Measurements from ENCODE around the gene CREBBP.

CREBBP gene

DNA sequence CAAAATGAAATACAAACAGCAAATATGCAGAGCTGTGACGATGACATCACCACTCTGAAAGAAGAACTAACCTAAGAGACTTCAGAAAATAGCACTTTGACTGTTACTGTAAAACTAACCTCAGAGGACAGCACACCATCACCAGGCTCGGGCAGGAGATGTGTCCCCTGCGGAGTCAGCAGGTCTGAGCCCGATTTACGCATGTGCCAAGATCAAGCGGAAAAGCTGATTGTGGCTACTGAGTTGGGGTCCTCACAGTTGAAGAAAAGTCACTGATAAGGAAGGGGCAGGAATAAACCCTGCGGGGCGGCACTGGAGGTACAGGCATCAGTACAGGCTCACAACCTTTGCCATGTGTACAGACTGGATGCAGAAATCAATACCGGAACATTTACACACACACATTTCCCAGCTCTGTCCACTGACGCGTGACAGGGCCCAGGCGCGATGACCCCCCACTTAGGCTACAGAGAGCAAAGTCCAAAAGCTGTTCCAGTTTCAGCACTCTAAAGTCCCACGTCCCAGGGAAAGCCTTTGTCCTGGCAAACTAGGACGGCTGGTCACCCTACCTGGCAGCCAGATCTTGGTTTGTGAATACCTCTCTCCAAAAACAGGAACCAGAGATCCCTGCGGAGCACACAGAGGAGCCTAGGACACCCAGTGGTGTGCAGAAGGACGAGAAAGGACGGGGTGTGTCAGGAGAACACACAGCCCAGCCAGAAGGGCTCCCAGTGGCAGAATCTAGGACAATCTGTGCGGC lies 184.7 kb downstream of the CREBBP start:
- DNase-seq = no peak

DNA sequence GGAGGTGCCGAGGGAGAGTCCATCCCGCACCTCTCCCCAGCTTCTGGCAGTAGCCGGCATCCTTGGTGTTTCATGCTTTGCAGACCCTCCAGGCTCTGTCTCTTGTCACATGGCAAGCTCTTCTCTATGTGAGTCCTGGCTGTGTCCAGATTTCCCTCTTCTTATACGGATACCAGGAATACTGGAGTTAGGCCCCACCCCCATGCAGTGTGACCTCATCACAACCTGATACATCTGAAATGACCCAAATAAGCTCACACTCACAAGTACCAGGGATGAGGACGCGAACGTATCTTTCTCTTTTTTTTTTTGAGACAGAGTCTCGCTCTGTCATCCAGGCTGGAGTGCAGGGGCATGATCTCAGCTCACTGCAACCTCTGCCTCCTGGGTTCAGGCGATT lies 186.5 kb downstream of the CREBBP start:
- no peak for DNase-seq

DNA sequence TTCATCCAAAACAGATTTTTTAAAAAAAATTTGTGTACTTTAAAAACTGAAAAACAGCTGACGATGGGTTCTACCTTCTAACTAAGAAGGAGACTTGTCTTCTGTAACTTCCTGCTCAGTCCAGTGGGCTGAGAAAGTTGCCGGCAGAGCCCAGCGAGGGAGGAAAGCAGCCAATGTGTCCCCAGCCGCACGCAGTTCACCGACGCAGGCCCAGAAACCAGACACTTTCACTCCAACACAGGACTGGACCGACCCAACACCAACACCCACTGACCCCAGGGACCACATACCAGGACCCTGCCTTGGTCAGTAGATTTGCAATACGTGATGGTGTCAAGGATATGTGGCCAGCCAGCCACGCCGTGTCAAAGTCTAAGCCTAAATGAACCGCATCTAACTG lies 188.8 kb downstream of the CREBBP start:
- DNase-seq = no peak

DNA sequence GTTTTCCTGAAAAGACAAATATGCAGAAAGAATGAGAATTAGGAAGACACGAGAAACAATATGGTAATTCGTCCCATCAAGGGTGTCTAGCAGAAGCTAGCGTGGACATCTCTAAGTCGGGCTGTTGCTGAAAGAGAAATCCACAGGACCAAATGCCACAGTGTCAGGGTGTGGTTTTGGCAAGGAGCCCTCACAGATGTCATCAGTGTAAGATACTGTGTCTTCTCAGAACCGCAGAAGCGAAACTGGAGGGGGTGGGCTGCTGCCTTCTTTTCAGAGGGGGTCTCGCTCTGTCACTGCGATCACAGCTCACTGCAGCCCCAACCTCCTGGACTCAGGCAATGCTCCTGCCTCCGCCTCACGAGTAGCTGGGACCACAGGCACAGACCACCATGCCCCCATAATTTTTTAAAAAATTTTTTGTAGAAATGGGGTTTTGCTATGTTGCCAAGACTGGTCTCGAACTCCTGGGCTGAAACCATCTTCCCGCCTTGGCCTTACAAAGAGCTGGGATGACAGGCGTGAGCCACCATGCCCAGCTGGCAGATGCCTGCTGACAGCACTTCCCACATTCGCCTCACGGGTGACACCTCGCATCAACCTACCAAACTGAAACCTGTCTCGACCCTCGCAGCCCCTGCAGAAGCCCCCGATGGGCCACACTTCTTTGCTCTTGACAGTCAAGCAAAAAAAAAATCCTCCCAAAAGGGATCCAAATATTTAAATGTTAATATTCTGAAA lies 189.4 kb downstream of the CREBBP start:
- no peak for DNase-seq

DNA sequence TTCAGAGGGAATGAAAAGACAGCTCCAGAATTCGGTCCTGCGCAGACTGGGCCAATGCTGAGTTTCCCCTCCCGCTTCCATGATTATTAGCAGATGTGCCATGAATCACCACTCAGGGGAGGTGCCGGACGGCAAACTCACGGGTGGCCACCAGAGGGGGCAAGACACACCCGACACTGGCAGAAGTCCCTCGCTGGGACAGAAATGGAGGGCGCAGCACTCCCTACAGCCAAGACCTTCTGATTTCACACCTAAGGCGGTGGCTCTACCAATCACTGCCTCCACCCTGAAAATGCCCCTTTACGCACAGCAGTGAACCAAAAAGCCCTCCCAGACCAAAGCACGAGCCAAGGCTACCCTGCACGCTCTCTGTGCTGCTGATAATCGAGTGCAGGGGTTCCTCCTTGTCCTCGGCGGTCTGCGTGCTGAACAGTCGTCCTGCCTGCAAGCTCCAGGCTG lies 190.0 kb downstream of the CREBBP start:
- DNase-seq = peak; percentile 81

DNA sequence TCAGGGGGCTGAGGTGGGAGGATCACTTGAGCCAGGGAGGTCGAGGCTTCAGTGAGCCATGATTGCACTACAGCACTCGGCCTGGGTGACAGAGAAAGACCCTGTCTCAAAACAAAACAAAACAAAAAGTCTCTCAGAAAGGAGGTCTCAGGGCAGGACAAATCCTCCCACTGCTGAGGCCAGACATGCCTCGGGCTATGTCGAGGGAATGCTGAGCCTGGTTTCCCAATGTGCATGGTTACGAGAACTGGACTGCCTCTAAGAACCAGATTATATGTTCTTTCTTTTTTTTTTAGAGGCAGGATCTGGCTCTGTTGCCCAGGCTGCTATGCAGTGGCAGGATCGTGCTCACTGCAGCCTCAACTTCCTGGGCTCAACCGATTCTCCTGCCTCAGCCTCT lies 190.8 kb downstream of the CREBBP start:
- DNase-seq = no peak

DNA sequence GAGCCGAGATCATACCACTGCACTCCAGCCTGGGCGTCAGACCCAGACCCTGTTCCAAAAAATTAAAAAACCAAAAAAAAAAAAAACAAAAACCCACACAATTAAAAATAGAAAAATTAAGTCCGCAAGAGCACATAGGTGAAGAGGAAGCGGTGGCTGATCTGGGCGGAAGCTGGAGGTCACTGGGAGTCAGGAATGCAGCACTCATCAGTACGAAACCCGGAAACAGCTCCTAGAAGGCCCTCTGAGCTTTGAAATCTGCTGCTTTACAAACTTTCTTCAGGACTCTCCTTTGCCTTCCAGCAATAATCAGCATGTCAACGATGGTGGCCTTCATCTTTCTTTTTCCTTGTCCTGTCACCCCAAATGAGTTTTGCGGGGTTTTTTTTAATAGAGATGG lies 192.7 kb downstream of the CREBBP start:
- DNase-seq = no peak

DNA sequence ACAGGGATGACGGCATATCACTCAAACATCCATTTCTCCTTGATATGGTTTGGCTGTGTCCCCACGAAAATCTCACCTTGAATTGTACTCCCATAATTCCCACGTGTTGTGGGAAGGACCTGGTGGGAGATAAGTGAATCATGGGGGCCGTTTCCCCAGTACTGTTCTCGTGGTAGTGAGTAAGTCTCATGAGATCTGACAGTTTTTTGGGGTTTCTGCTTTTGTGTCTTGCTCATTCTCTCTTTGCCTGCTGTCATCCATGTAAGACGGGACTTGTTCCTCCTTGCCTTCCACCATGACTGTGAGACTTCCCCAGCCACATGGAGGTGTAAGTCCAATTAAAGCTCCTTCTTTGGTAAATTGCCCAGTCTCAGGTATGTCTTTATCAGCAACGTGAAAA lies 193.5 kb downstream of the CREBBP start:
- no peak for DNase-seq

DNA sequence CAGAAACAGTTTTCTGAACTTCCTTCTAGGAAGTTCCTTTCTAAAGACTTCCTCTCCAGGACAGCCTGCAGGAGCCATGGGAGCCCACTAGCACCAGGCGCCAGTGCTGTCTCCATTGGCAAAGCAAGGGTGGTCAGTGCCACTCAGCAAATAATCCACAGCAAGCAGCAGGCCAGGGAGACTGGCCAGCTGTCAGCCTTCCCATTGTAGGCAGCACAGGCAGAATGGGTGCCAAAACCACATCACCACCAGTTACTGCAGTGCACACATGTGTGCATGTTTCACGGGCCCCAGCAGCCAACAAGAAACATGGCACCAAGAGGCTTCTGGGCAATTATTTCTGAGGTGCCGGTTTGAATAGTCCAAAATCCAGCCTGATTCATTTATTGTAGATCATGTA lies 199.3 kb downstream of the CREBBP start:
- DNase-seq = no peak

DNA sequence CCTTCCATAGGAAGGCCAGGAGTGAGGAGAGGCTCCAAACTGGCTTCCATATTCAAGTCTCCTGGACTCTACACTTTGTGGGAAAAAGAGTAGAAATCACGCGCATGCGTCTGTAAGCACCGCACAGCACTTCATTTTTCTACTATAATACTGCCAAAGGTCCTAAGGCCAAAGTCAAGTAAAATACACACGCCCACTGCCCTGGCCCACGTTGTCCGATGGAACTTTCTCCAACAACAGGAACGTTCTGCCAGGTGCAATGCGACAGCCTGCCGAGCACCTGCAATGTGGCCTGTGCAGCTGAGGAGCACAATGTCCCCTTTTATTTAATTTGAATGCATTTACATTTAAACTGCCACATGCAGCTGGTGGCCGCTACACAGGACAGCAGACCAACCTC lies 202.5 kb downstream of the CREBBP start:
- no peak for DNase-seq

DNA sequence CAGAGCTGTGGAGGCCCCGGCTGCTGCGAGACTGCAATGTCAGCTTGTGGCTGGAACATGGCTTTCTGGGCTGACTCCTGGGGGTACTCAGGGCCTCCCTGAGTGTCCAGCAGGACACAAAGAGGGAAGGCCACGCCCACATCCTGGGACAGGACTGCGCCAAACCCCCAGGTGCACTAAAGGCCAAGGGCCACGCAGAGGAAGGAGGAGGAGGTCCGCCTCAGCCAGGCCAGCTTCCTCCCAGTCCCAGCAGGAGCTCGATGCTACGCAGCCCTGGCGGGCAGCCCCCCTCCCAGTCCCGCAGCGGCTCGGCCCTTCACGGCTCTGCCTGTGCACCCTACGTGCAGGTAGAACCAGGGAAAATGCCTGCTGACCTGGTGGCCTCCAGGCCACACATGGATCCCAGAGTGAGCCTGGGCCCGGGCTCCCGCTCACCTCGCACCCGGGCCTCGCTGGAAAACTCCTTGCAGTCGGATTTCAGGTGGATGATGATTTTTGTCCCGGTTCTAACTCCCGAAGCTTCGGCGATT lies 204.8 kb downstream of the CREBBP start:
- DNase-seq = no peak

Data from CD4-positive, alpha-beta T cell treated with Interferon gamma for 1 hour (primary cell).